Thyroid gland (tissue), 4 donors: ENCODE data around the gene AGMO.

Experiments used
- CTCF ChIP-seq, 6 experiments: fragments of 200-600 bp in 3 of 6; fragments of 450-650 bp in 3 of 6; sonication (generic) in 3 of 6; IDR thresholded peaks; one replicate each; pipeline ENCODE4 v1.5.1; 2016 to 2019; ENCODE audit warnings: antibody characterized with exemption in 6 of 6, mild to moderate bottlenecking in 2 of 6, inconsistent platforms in 1 of 6, moderate library complexity in 1 of 6
- POLR2A ChIP-seq, 2 donors: fragments of 450-650 bp; IDR thresholded peaks; one replicate each; pipeline ENCODE4 v1.6.1; 2017; ENCODE audit warnings: antibody characterized with exemption in 2 of 2, mild to moderate bottlenecking in 2 of 2, moderate library complexity in 1 of 2

GRCh38 chr7:15407910-15408309 lies 153.9 kb downstream of the AGMO start:
- TF ChIP-seq CTCF (IDR thresholded peaks at IDR 0.05) (no peak), POLR2A (IDR thresholded peaks at IDR 0.05) (no peak)
